Parathyroid adenoma (tissue), 2 donors: ENCODE measurements around the gene FAM240A.

ENCODE experiments used
- H2AFZ ChIP-seq: fragments of 300-600 bp; sonication (generic); one replicate; pipeline ENCODE4 v1.7.0; 2017; ENCODE audit warnings: antibody characterized with exemption, mild to moderate bottlenecking
- H3K27ac ChIP-seq: fragments of 300-600 bp; sonication (generic); one replicate; pipeline ENCODE4 v1.7.0; 2017
- H3K27me3 ChIP-seq: fragments of 300-600 bp; sonication (generic); one replicate; pipeline ENCODE4 v1.7.0; 2017; ENCODE audit warnings: low read length; ENCODE audit not compliant: control insufficient read depth, insufficient read depth
- H3K36me3 ChIP-seq: fragments of 300-600 bp; sonication (generic); one replicate; pipeline ENCODE4 v1.7.0; 2017; ENCODE audit warnings: low read length; ENCODE audit not compliant: control insufficient read depth, insufficient read depth
- H3K4me1 ChIP-seq: fragments of 300-600 bp; sonication (generic); one replicate; pipeline ENCODE4 v1.7.0; 2017; ENCODE audit warnings: control low read depth
- H3K4me2 ChIP-seq: fragments of 300-600 bp; sonication (generic); one replicate; pipeline ENCODE4 v1.7.0; 2017; ENCODE audit warnings: low read length
- H3K4me3 ChIP-seq: fragments of 300-600 bp; sonication (generic); one replicate; pipeline ENCODE4 v1.7.0; 2017; ENCODE audit warnings: low read depth, low read length
- H3K79me2 ChIP-seq: fragments of 300-600 bp; sonication (generic); one replicate; pipeline ENCODE4 v1.7.0; 2017; ENCODE audit warnings: control low read depth
- H3K9ac ChIP-seq: fragments of 300-600 bp; sonication (generic); one replicate; pipeline ENCODE4 v1.7.0; 2017; ENCODE audit warnings: mild to moderate bottlenecking
- H3K9me3 ChIP-seq: fragments of 300-600 bp; sonication (generic); one replicate; pipeline ENCODE4 v1.7.0; 2017; ENCODE audit warnings: low read length; ENCODE audit not compliant: control insufficient read depth
- TF ChIP-seq, protein P1 (sequence below): fragments of 300-600 bp; sonication (generic); IDR thresholded peaks from one replicate; pipeline ENCODE4 v1.7.0; 2017; ENCODE audit warnings: antibody characterized with exemption, mild to moderate bottlenecking
- donor health status: primary hyperparathyroidism.

FAM240A gene

DNA sequence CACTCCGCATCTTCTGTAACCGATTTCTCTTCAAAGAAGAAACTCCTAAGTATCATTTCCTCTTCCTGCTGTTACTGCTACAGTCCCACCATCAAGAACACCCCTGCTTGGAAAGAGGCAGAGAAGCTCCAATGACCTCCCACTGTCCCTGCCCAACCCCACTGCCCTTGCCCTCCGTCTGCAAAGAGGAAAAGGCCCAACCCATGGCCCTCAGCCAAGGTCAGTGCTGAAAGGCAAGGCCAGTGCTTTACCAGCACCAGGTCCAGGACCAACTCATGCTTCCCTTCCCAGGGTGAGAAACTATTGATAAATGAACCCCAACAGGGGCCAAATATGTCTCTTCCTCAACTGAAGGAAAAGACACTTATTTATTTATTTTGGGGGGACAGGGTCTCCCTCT, 22.5 kb downstream of the FAM240A start:
- Histone ChIP-seq H2AFZ (no peak overlapping the region), H3K36me3 (no peaks in the 10 kb centered on the region), H3K27ac (no peak overlapping the region), H3K4me2 (no peak overlapping the region), H3K4me3 (no peak overlapping the region), H3K9ac (no peak overlapping the region), H3K79me2 (no peaks in the 10 kb centered on the region), H3K9me3 (no peaks in the 10 kb centered on the region), H3K4me1 (peaks cover 3% of the 10 kb centered on the region), H3K27me3 (no peaks in the 10 kb centered on the region)
- TF ChIP-seq, protein P1, sequence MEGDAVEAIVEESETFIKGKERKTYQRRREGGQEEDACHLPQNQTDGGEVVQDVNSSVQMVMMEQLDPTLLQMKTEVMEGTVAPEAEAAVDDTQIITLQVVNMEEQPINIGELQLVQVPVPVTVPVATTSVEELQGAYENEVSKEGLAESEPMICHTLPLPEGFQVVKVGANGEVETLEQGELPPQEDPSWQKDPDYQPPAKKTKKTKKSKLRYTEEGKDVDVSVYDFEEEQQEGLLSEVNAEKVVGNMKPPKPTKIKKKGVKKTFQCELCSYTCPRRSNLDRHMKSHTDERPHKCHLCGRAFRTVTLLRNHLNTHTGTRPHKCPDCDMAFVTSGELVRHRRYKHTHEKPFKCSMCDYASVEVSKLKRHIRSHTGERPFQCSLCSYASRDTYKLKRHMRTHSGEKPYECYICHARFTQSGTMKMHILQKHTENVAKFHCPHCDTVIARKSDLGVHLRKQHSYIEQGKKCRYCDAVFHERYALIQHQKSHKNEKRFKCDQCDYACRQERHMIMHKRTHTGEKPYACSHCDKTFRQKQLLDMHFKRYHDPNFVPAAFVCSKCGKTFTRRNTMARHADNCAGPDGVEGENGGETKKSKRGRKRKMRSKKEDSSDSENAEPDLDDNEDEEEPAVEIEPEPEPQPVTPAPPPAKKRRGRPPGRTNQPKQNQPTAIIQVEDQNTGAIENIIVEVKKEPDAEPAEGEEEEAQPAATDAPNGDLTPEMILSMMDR = no peak

DNA sequence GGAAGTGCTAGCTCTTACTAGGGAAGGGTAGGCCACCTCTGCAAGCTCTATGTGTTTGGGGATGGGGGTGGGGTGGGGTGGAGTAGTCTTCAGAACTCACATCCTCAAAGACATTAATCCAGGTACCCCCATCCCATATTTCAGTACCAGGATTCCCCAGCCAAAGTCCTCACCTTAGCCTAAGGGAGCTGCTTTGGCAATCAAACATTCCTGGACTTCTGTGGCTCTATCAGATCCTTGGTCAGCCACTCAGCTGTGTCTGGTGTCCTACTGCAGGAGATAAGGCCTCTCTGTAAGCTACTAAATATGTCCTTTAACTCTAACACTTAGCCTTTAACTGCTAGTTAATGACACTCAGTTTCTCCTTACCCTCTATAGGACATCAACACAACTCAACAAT, 26.9 kb downstream of the FAM240A start:
- TF ChIP-seq, protein P1 = no peak
- H3K4me2 ChIP-seq = no peak overlapping the region
- H3K9ac ChIP-seq = no peak overlapping the region
- no peaks in the 10 kb centered on the region for H3K79me2 ChIP-seq
- H3K27me3 ChIP-seq = no peaks in the 10 kb centered on the region
- no peak overlapping the region for H2AFZ ChIP-seq
- H3K9me3 ChIP-seq = no peaks in the 10 kb centered on the region
- no peak overlapping the region for H3K4me3 ChIP-seq
- no peaks in the 10 kb centered on the region for H3K36me3 ChIP-seq
- H3K4me1 ChIP-seq = no peaks in the 10 kb centered on the region
- H3K27ac ChIP-seq = no peak overlapping the region

DNA sequence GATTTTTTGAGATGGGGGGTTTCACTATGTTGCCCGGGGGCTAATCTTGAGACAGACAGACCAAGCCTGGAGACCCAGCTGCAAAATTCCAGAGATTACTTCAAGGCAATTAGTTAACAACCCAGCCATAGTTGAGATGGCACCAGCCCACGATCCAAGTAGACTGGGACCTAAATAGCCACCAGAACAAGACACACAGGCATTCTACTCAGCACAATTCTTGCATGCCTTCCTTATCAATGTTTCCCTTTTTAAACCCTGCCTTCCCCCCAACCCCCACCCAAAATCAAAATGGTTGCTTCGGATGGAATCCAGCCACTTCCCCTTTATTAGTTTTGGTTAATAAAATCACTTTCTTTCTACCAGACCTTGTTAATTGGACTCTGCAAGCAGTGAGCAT, 28.6 kb downstream of the FAM240A start:
- Histone ChIP-seq H3K36me3 (no peaks in the 10 kb centered on the region), H3K27me3 (no peaks in the 10 kb centered on the region), H2AFZ (no peak overlapping the region), H3K9me3 (no peaks in the 10 kb centered on the region), H3K4me2 (no peak overlapping the region), H3K79me2 (no peaks in the 10 kb centered on the region), H3K27ac (no peak overlapping the region), H3K4me3 (no peak overlapping the region), H3K4me1 (no peaks in the 10 kb centered on the region), H3K9ac (no peak overlapping the region)
- TF ChIP-seq, protein P1 = no peak

DNA sequence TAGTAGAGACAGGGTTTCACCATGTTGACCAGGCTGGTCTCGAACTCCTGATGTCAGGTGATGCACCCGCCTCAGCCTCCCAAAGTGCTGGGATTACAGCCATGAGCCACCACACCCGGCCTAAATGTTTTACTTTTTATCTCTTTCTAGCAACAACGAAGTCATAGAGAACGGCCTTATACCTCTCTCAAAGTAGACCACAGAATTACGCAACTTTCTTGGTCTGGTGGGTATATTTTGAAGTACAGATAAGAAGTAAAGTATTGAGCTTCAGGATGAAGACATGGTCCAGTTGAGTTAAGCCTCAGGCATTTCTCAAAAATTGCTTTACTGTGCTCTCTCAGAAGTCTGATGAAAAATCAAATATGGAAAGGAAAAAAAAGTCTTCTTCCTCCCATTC, 30.6 kb downstream of the FAM240A start:
- Histone ChIP-seq H3K4me1 (no peaks in the 10 kb centered on the region), H3K9ac (no peak overlapping the region), H3K79me2 (no peaks in the 10 kb centered on the region), H3K9me3 (no peaks in the 10 kb centered on the region), H3K4me2 (no peak overlapping the region), H2AFZ (no peak overlapping the region), H3K4me3 (no peak overlapping the region), H3K27ac (no peak overlapping the region), H3K36me3 (no peaks in the 10 kb centered on the region), H3K27me3 (no peaks in the 10 kb centered on the region)
- TF ChIP-seq, protein P1 = no peak

DNA sequence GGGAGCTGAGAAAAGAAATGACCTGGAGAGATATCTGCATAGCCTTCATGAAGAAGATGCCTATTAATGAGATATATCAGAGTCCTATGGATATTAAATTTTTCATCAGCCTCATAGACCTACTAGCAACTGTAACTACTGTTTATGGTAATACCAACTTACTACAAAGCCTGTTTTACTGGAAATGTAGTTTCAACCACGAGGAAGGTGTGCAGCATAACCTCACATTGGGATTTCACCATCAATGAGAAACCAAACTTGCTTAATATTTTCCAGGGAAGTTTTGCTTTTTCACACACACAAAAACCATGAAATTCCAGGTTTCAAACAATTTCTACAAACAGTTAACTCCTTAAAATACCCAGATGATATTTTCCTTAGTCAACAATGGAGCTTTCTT, 31.4 kb downstream of the FAM240A start:
- Histone ChIP-seq H3K9ac (no peak overlapping the region), H3K27me3 (no peaks in the 10 kb centered on the region), H2AFZ (no peak overlapping the region), H3K27ac (no peak overlapping the region), H3K9me3 (no peaks in the 10 kb centered on the region), H3K79me2 (no peaks in the 10 kb centered on the region), H3K4me3 (no peak overlapping the region), H3K4me2 (no peak overlapping the region), H3K4me1 (no peaks in the 10 kb centered on the region), H3K36me3 (no peaks in the 10 kb centered on the region)
- TF ChIP-seq, protein P1 = no peak
